B cell (primary cell): ENCODE data around the gene POMT1. TPM values are rescaled to one million over a fixed set of nuclear protein-coding genes. Genes with fewer than 3 reads are reported as not detected.

Experiments
- ATAC-seq: fragments of 200-7000 bp; cut with Tn5 transposase; one replicate; pipeline ENCODE4 v1.10.0; 2021; ENCODE audit warnings: low read depth, mild to moderate bottlenecking, moderate number of reproducible peaks, moderate library complexity
- CTCF ChIA-PET: fragments of 350-600 bp; sonication (Branson Sonifier 250); formaldehyde crosslinking; loops from one replicate; lab custom pipeline; 2021; ENCODE audit warnings: antibody characterized with exemption, inconsistent platforms; lab: Charles Lee
- POLR2A ChIA-PET: fragments of 350-600 bp; sonication (Branson Sonifier 250); formaldehyde crosslinking; loops from one replicate; lab custom pipeline; 2021; ENCODE audit warnings: antibody characterized with exemption; lab: Charles Lee
- DNase-seq: peaks from one replicate; pipeline ENCODE4 v3.0.0; 2013
- H2AFZ ChIP-seq: 2 replicates; pipeline ENCODE4 v1.6.1; 2012; ENCODE audit warnings: mild to moderate bottlenecking, low read depth, low read length; ENCODE audit not compliant: insufficient read depth, poor library complexity, severe bottlenecking
- H3K27ac ChIP-seq, 2 donors: 1 replicate in 1 of 2; 2 replicates in 1 of 2; pipeline ENCODE4 v1.5.1; 2012 to 2013; ENCODE audit warnings: low read length in 2 of 2, mild to moderate bottlenecking in 2 of 2, moderate library complexity in 1 of 2
- H3K27me3 ChIP-seq, 4 experiments: fragments of 200-600 bp in 1 of 4; sonication (generic) in 1 of 4; replicated peaks in 1 of 4; 1 replicate in 2 of 4; 2 replicates in 2 of 4; pipeline versions ENCODE4 v1.6.1 to v1.7.0; 2013 to 2016; ENCODE audit warnings: low read length in 3 of 4, mild to moderate bottlenecking in 2 of 4, mixed read lengths in 1 of 4, moderate library complexity in 1 of 4; ENCODE audit not compliant: insufficient read depth in 4 of 4, control insufficient read depth in 3 of 4; ENCODE audit errors: control extremely low read depth in 1 of 4
- H3K36me3 ChIP-seq, 2 experiments: replicated peaks in 1 of 2; 1 replicate in 1 of 2; 2 replicates in 1 of 2; pipeline versions ENCODE4 v1.6.1 to v1.7.1; 2013; ENCODE audit warnings: low read length in 1 of 2; ENCODE audit not compliant: insufficient read depth in 2 of 2, control insufficient read depth in 1 of 2; ENCODE audit errors: control extremely low read depth in 1 of 2, extremely low read depth in 1 of 2
- H3K4me1 ChIP-seq, 2 donors: fragments of 200-600 bp in 1 of 2; sonication (generic) in 1 of 2; 1 replicate in 1 of 2; 2 replicates in 1 of 2; pipeline versions ENCODE4 v1.5.1 to v1.6.1; 2013 to 2017; ENCODE audit warnings: low read length in 2 of 2; ENCODE audit not compliant: control insufficient read depth in 2 of 2, insufficient read depth in 2 of 2
- H3K4me2 ChIP-seq: replicated peaks from 2 replicates; pipeline ENCODE3; 2012; ENCODE audit warnings: mild to moderate bottlenecking, low read depth, low read length; ENCODE audit not compliant: poor library complexity, severe bottlenecking
- H3K4me3 ChIP-seq, 5 experiments: fragments of 200-600 bp in 1 of 5; sonication (generic) in 1 of 5; 1 replicate in 3 of 5; 2 replicates in 2 of 5; pipeline versions ENCODE4 v1.5.1 to v1.7.0; 2011 to 2016; ENCODE audit warnings: low read length in 4 of 5, mild to moderate bottlenecking in 4 of 5, low read depth in 2 of 5, control low read depth in 1 of 5, moderate library complexity in 1 of 5; ENCODE audit not compliant: insufficient read depth in 1 of 5; ENCODE audit errors: control extremely low read depth in 1 of 5, extremely low read depth in 1 of 5
- H3K79me2 ChIP-seq: fragments of 200-600 bp; sonication (generic); one replicate; pipeline ENCODE4 v1.6.0; 2016; ENCODE audit warnings: low read length; ENCODE audit not compliant: control insufficient read depth, insufficient read depth
- H3K9ac ChIP-seq: fragments of 200-600 bp; sonication (generic); 2 replicates; pipeline ENCODE4 v1.6.1; 2017; ENCODE audit warnings: mild to moderate bottlenecking, low read length, moderate library complexity
- H3K9me3 ChIP-seq, 3 donors: one replicate each; pipeline versions ENCODE4 v1.6.1 to v1.7.1; 2013; ENCODE audit warnings: low read length in 2 of 3; ENCODE audit not compliant: control insufficient read depth in 2 of 3, insufficient read depth in 1 of 3; ENCODE audit errors: control extremely low read depth in 1 of 3
- H4K20me1 ChIP-seq: 2 replicates; pipeline ENCODE4 v1.6.0; 2012; ENCODE audit warnings: mild to moderate bottlenecking, low read length; ENCODE audit not compliant: insufficient read depth, control insufficient read depth, poor library complexity, severe bottlenecking
- H3K27ac Mint-ChIP-seq: one replicate; pipeline ENCODE4 v1.8.0; 2021; ENCODE audit warnings: mixed read lengths
- H3K27me3 Mint-ChIP-seq: one replicate; pipeline ENCODE4 v1.8.0; 2021; ENCODE audit warnings: mixed read lengths
- H3K4me1 Mint-ChIP-seq: one replicate; pipeline ENCODE4 v1.8.0; 2021; ENCODE audit warnings: mixed read lengths
- H3K4me3 Mint-ChIP-seq: one replicate; pipeline ENCODE4 v1.8.0; 2021; ENCODE audit warnings: mixed read lengths
- H3K9me3 Mint-ChIP-seq: one replicate; pipeline ENCODE4 v1.8.0; 2022; ENCODE audit warnings: mixed read lengths; ENCODE audit not compliant: insufficient read depth
- EZH2 ChIP-seq: IDR thresholded peaks from 2 replicates; pipeline ENCODE4 v1.6.1; 2012; ENCODE audit warnings: borderline replicate concordance, low read depth, mild to moderate bottlenecking, moderate library complexity, low read length; ENCODE audit not compliant: insufficient read depth, poor library complexity, severe bottlenecking
- WGBS: methylation state at CpG from one replicate; pipeline ENCODE4 v1.1.5; 2013; ENCODE audit warnings: missing lambda C conversion rate; ENCODE audit not compliant: insufficient coverage; 5-methylcytosine and 5-hydroxymethylcytosine counted together
- intact Hi-C: fragments of 100-400 bp; cut with micrococcal nuclease; formaldehyde crosslinking; loops from one replicate; pipeline ENCODE4 v1.10.0; 2022
- polyA plus RNA-seq: library from polyadenylated mRNA; depleted of rRNA; stranded (reverse); fragments of >200 nt; gene quantifications from 2 replicates; pipeline ENCODE4 v1.2.3, GENCODE V29; 2012
- total RNA-seq, 2 donors: library from RNA; stranded (reverse); fragments of 120-200 nt in 1 of 2; gene quantifications; 1 replicate in 1 of 2; 2 replicates in 1 of 2; pipeline versions ENCODE4 v1.2.3 to v1.2.4, GENCODE V29; 2013 to 2022
- TF ChIP-seq, protein P1 (sequence below): fragments of 200-600 bp; IDR thresholded peaks from one replicate; pipeline ENCODE4 v1.8.0; 2022; ENCODE audit warnings: antibody characterized with exemption, mild to moderate bottlenecking

POMT1 gene
- total and polyA plus RNA-seq, 2 donors (not counting 1 experiment from before 2014, with no cell fraction given) = 41.9 to 42.0 TPM

DNA sequence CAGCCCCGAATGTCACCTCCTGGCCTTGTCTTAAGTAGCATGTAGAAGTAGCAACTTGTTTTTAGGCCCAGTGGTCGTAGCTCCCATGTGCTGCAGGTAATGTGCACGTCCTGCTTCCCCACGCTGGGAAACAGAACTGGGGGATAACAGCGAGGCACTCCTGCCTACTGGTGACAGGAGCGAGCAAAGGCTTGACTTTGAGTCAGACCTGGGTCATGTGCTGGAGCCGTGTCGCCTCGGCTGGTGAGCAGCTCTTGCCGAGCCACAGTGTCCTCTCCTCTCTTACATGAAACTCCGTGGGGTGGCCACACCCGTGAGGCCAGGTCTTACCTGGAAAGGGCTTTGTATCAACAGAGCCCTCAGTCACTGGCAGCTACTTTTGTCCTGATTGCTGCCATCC is 17.5 kb upstream of the POMT1 start:
- Mint-ChIP-seq H3K4me1 (no peaks in the 10 kb centered on the region), H3K4me3 (no peak overlapping the region), H3K9me3 (no peaks in the 10 kb centered on the region), H3K27ac (no peak overlapping the region), H3K27me3 (no peaks in the 10 kb centered on the region)
- peaks cover 36% of the 10 kb centered on the region for H3K79me2 ChIP-seq
- no peak for ATAC-seq
- WGBS = 99% methylated on average over 12 of the region's 12 CpGs
- ChIA-PET POLR2A (no interaction called here), CTCF (no interaction called here)
- intact Hi-C loops = no loop called here
- H3K4me3 ChIP-seq = no peak overlapping the region
- H3K27me3 ChIP-seq = no peaks in the 10 kb centered on the region
- TF ChIP-seq, protein P1, sequence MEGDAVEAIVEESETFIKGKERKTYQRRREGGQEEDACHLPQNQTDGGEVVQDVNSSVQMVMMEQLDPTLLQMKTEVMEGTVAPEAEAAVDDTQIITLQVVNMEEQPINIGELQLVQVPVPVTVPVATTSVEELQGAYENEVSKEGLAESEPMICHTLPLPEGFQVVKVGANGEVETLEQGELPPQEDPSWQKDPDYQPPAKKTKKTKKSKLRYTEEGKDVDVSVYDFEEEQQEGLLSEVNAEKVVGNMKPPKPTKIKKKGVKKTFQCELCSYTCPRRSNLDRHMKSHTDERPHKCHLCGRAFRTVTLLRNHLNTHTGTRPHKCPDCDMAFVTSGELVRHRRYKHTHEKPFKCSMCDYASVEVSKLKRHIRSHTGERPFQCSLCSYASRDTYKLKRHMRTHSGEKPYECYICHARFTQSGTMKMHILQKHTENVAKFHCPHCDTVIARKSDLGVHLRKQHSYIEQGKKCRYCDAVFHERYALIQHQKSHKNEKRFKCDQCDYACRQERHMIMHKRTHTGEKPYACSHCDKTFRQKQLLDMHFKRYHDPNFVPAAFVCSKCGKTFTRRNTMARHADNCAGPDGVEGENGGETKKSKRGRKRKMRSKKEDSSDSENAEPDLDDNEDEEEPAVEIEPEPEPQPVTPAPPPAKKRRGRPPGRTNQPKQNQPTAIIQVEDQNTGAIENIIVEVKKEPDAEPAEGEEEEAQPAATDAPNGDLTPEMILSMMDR = no peak
- TF ChIP-seq EZH2 = no peak
- H4K20me1 ChIP-seq = peaks cover 85% of the 10 kb centered on the region
- no peak for DNase-seq
- H3K4me1 ChIP-seq = no peaks in the 10 kb centered on the region
- H3K9ac ChIP-seq = no peak overlapping the region
- H3K27ac ChIP-seq = no peak overlapping the region
- H3K36me3 ChIP-seq = peaks cover 3 to 93% of the 10 kb centered on the region in 2 experiments
- no peak overlapping the region for H3K4me2 ChIP-seq
- H3K9me3 ChIP-seq = no peaks in the 10 kb centered on the region
- H2AFZ ChIP-seq = no peak overlapping the region

DNA sequence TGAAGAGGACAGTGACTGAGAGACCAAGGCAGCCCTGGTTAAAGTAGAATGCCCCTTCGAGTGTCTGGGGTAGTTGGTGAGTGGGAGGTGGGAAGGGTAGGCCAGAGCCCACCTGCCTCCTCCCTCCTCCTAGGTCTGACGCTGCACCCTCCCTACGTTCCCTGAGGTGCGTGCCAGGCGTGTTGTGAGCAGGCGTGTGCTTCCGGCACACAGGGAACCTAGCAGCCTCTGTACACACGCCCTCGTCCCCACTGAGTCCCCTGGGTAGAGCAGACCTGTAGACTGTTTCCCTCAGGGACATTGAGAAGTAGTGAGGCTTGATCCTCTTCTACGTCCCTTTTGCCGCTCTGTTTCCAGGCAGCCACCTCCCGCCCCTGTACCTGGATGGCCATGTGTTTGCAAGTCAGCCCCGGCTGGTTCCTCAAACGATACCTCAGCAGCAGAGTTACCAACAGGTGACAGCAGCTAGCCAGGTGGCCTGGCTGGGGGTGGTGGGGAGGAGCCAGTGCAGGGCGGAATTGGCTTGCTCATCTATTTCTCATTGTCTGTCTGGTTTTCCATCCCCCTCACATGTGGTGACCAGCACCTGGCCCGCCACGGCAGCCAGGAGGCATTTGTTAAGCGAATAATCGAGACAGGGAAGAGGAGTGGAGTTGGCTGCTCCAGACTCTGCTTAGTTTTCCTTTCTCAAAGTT is 16.8 kb upstream of the POMT1 start:
- WGBS = 86% methylated on average over 12 of the region's 19 CpGs
- Mint-ChIP-seq H3K27me3 (no peaks in the 10 kb centered on the region), H3K9me3 (no peaks in the 10 kb centered on the region), H3K4me1 (no peaks in the 10 kb centered on the region), H3K27ac (no peak overlapping the region), H3K4me3 (no peak overlapping the region)
- H3K79me2 ChIP-seq = peaks cover 31% of the 10 kb centered on the region
- H3K36me3 ChIP-seq = peaks cover 3 to 93% of the 10 kb centered on the region in 2 experiments
- DNase-seq (no peak), ATAC-seq (no peak)
- TF ChIP-seq EZH2 = no peak
- TF ChIP-seq, protein P1 = no peak
- no peak overlapping the region for H3K27ac ChIP-seq
- no peaks in the 10 kb centered on the region for H3K4me1 ChIP-seq
- no peak overlapping the region for H3K4me3 ChIP-seq
- no peak overlapping the region for H3K4me2 ChIP-seq
- POLR2A ChIA-PET = no interaction called here
- H3K9me3 ChIP-seq = no peaks in the 10 kb centered on the region
- intact Hi-C loops = no loop called here
- no peak overlapping the region for H2AFZ ChIP-seq
- H3K27me3 ChIP-seq = no peaks in the 10 kb centered on the region
- no peak overlapping the region for H3K9ac ChIP-seq
- CTCF ChIA-PET = no interaction called here
- peaks cover 86% of the 10 kb centered on the region for H4K20me1 ChIP-seq
